Measurements from ENCODE around the gene TCN1.

TCN1 gene

GRCh38 chr11:59878575-59878974 is 12.3 kb upstream of the TCN1 start, which contains the start of gene OOSP3:
TSS of gene OOSP3 (plus strand) at chr11:59878782. CDS start at chr11:59878809, 27 bp downstream.
- H3K9me3 ChIP-seq (ENCODE audit: control insufficient read depth, insufficient read depth, low read length), result no peaks in the 10 kb centered on the region
- H3K4me2 ChIP-seq (ENCODE audit: low read length), result no peak within 1 kb of the TSS
- H3K9me2 ChIP-seq (replicated peaks; ENCODE audit: control insufficient read depth, low read length), result no peaks in the 10 kb centered on the region
- H3F3A ChIP-seq (ENCODE audit: control insufficient read depth, insufficient read depth), result no peaks in the 10 kb centered on the region
- H3K4me3 ChIP-seq (ENCODE audit: low read length), result no peak within 1 kb of the TSS
- no peaks in the 10 kb centered on the region for H3K4me1 ChIP-seq (ENCODE audit: control insufficient read depth, low read length)
- no peaks in the 10 kb centered on the region for H3K27me3 ChIP-seq (ENCODE audit: control insufficient read depth, low read length)
- H3K36me3 ChIP-seq (ENCODE audit: control insufficient read depth, low read length), result no peaks in the 10 kb centered on the region
- H4K20me1 ChIP-seq (ENCODE audit: control insufficient read depth, insufficient read depth, low read depth, low read length), result no peaks in the 10 kb centered on the region
- H3K27ac ChIP-seq (ENCODE audit: low read depth, low read length), result no peak within 1 kb of the TSS
- no peaks in the 10 kb centered on the region for H3K79me2 ChIP-seq (ENCODE audit: control insufficient read depth, low read length)
- TF ChIP-seq CTCF (IDR thresholded peaks at IDR 0.05; ENCODE audit: low read depth, low read length, poor library complexity, severe bottlenecking) (no peak), EZH2phosphoT487 (IDR thresholded peaks at IDR 0.05; ENCODE audit: borderline replicate concordance, low read length) (no peak)

DNA sequence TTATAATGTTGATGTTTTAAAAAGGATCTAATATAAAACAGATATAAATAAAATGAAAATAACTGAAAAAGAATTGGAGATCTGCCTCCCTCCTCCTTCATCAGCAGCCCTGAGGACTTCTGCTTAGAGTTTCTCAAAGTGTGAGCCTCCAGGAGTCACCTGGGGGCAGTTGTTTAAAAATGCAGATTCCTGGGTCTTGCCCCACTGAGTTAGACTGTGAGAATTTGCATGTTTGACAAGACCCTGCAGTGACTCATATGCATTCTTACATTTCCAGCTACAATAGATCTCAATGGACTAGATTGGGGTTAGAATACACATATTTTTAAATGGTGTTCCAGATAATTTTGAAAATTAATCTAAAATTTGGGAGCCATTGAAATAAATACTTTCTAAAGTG is 11.5 kb upstream of the TCN1 start:
- TF ChIP-seq EZH2phosphoT487 (IDR thresholded peaks at IDR 0.05; ENCODE audit: borderline replicate concordance, low read length) (no peak), CTCF (IDR thresholded peaks at IDR 0.05; ENCODE audit: low read depth, low read length, poor library complexity, severe bottlenecking) (no peak)
- Histone ChIP-seq H3K9me3 (ENCODE audit: control insufficient read depth, insufficient read depth, low read length) (no peaks in the 10 kb centered on the region), H3K4me2 (ENCODE audit: low read length) (no peak overlapping the region), H3F3A (ENCODE audit: control insufficient read depth, insufficient read depth) (no peaks in the 10 kb centered on the region), H4K20me1 (ENCODE audit: control insufficient read depth, insufficient read depth, low read depth, low read length) (no peaks in the 10 kb centered on the region), H3K4me1 (ENCODE audit: control insufficient read depth, low read length) (no peaks in the 10 kb centered on the region), H3K4me3 (ENCODE audit: low read length) (no peak overlapping the region), H3K27me3 (ENCODE audit: control insufficient read depth, low read length) (no peaks in the 10 kb centered on the region), H3K36me3 (ENCODE audit: control insufficient read depth, low read length) (no peaks in the 10 kb centered on the region), H3K79me2 (ENCODE audit: control insufficient read depth, low read length) (no peaks in the 10 kb centered on the region), H3K27ac (ENCODE audit: low read depth, low read length) (no peak overlapping the region), H3K9me2 (replicated peaks; ENCODE audit: control insufficient read depth, low read length) (no peaks in the 10 kb centered on the region)

DNA sequence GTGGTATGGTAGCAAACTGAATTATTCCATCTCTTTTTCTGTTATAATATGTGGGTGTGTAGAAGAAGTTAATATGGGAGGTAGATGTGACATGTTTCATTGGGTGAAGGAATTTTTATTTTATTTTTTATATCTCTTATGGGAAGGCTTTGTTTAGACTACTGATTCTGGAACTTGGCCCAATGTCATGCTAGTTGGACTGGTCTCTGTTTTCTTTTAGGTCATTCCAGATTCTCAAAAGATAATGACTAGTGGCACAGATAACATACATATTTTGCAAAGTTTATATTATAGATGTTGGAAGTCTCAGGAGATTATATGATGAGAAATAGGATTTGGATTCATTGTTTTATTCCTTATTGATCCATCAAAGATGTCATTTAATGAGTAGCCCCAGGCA is 11.0 kb upstream of the TCN1 start:
- Histone ChIP-seq H3K4me3 (ENCODE audit: low read length) (no peak overlapping the region), H3K27me3 (ENCODE audit: control insufficient read depth, low read length) (no peaks in the 10 kb centered on the region), H3K36me3 (ENCODE audit: control insufficient read depth, low read length) (no peaks in the 10 kb centered on the region), H3K79me2 (ENCODE audit: control insufficient read depth, low read length) (no peaks in the 10 kb centered on the region), H3K9me3 (ENCODE audit: control insufficient read depth, insufficient read depth, low read length) (no peaks in the 10 kb centered on the region), H3K4me1 (ENCODE audit: control insufficient read depth, low read length) (no peaks in the 10 kb centered on the region), H3F3A (ENCODE audit: control insufficient read depth, insufficient read depth) (no peaks in the 10 kb centered on the region), H4K20me1 (ENCODE audit: control insufficient read depth, insufficient read depth, low read depth, low read length) (no peaks in the 10 kb centered on the region), H3K9me2 (replicated peaks; ENCODE audit: control insufficient read depth, low read length) (no peaks in the 10 kb centered on the region), H3K27ac (ENCODE audit: low read depth, low read length) (no peak overlapping the region), H3K4me2 (ENCODE audit: low read length) (no peak overlapping the region)
- no peak for TF ChIP-seq CTCF (IDR thresholded peaks at IDR 0.05; ENCODE audit: low read depth, low read length, poor library complexity, severe bottlenecking)
- no peak for TF ChIP-seq EZH2phosphoT487 (IDR thresholded peaks at IDR 0.05; ENCODE audit: borderline replicate concordance, low read length)
